ENCODE data around the gene SNX32. TPM values are rescaled to one million over a fixed set of nuclear protein-coding genes. Genes with fewer than 3 reads are reported as not detected.

Gene SNX32
- total RNA-seq, 4 donors from 2014 or later: 0.58 to 2.6 TPM; not detected in 2

GRCh38 chr11:65809496-65809895 lies 24.3 kb upstream of the SNX32 start:
- no peak for TF ChIP-seq CTCF (IDR thresholded peaks at IDR 0.05)
- Histone ChIP-seq H3K4me1 (no peaks in the 10 kb centered on the region), H3K27me3 (no peaks in the 10 kb centered on the region), H3K4me3 (no peak overlapping the region), H3K9me3 (no peaks in the 10 kb centered on the region), H3K27ac (no peak overlapping the region), H3K36me3 (no peaks in the 10 kb centered on the region)
- intact Hi-C loops (cut with DNase I; ENCODE audit: low total_unique reads): no loop called here
- no peak for DNase-seq

GRCh38 chr11:65810046-65810868 lies 23.5 kb upstream of the SNX32 start:
- Histone ChIP-seq H3K27me3 (no peaks in the 10 kb centered on the region), H3K9me3 (no peaks in the 10 kb centered on the region), H3K4me1 (no peaks in the 10 kb centered on the region), H3K36me3 (no peaks in the 10 kb centered on the region), H3K4me3 (no peak overlapping the region), H3K27ac (no peak overlapping the region)
- intact Hi-C loops (cut with DNase I; ENCODE audit: low total_unique reads): loop anchor here (10.0 kb wide), 1 partner anchor 175 kb away; the partner anchor contains the start of gene SIPA1
- DNase-seq: no peak
- TF ChIP-seq POLR2A (IDR thresholded peaks at IDR 0.05) (no peak), CTCF (IDR thresholded peaks at IDR 0.05) (no peak)

- Histone ChIP-seq H3K36me3 (no peaks in the 10 kb centered on the region), H3K27me3 (no peaks in the 10 kb centered on the region), H3K4me1 (no peaks in the 10 kb centered on the region), H3K27ac (no peak overlapping the region), H3K4me3 (no peak overlapping the region), H3K9me3 (no peaks in the 10 kb centered on the region)
- DNase-seq: no peak
- intact Hi-C loops (cut with DNase I; ENCODE audit: low total_unique reads): loop anchor here (10.0 kb wide), 1 partner anchor 177 kb away; the partner anchor contains the start of gene SIPA1
- TF ChIP-seq CTCF (IDR thresholded peaks at IDR 0.05) (no peak), POLR2A (IDR thresholded peaks at IDR 0.05) (no peak)
Measured at GRCh38 chr11:65811764-65812475, 21.8 kb upstream of the SNX32 start.

- Histone ChIP-seq H3K4me1 (no peaks in the 10 kb centered on the region), H3K27ac (no peak overlapping the region), H3K36me3 (no peaks in the 10 kb centered on the region), H3K4me3 (no peak overlapping the region), H3K27me3 (no peaks in the 10 kb centered on the region), H3K9me3 (no peaks in the 10 kb centered on the region)
- no peak for DNase-seq
- intact Hi-C loops (cut with DNase I; ENCODE audit: low total_unique reads): loop anchor here (10.0 kb wide), 1 partner anchor 180 kb away; the partner anchor contains the start of gene SIPA1
- TF ChIP-seq CTCF (IDR thresholded peaks at IDR 0.05): no peak
- no peak for TF ChIP-seq POLR2A (IDR thresholded peaks at IDR 0.05)
Measured at GRCh38 chr11:65814131-65814985, 19.4 kb upstream of the SNX32 start.

Data from uterus (tissue), 4 donors.